Brain microvascular endothelial cell (primary cell): ENCODE measurements around the gene MTTP.

Source experiments
- DNase-seq: peaks from one replicate; pipeline ENCODE4 v3.0.0-alpha.2; 2020
- H3K27ac ChIP-seq: fragments of 250-450 bp; sonication (Bioruptor Pico); 2 replicates; pipeline ENCODE4 v1.5.1; 2020; ENCODE audit warnings: mild to moderate bottlenecking, moderate library complexity
- H3K27me3 ChIP-seq: fragments of 250-450 bp; sonication (Bioruptor Pico); replicated peaks from 2 replicates; pipeline ENCODE4 v1.5.1; 2020; ENCODE audit warnings: mild to moderate bottlenecking
- H3K36me3 ChIP-seq: fragments of 250-450 bp; sonication (Bioruptor Pico); replicated peaks from 2 replicates; pipeline ENCODE4 v1.5.1; 2020; ENCODE audit warnings: mild to moderate bottlenecking
- H3K4me3 ChIP-seq: 2 replicates; pipeline ENCODE4 v1.5.1; 2011; ENCODE audit warnings: low read depth, mild to moderate bottlenecking, control low read depth, low read length, moderate library complexity
- in situ Hi-C: cut with HindIII; loops from 2 replicates; pipeline ENCODE4 v1.10.0; 2017; ENCODE audit warnings: low sequenced_read_pairs, low pct_ligation_motif_present
- TF ChIP-seq, protein P1 (sequence below): IDR thresholded peaks from 2 replicates; pipeline ENCODE4 v1.5.1; 2011; ENCODE audit warnings: low read depth, mild to moderate bottlenecking, moderate library complexity, low read length, control low read depth, inconsistent platforms; ENCODE audit errors: missing control alignments

Gene MTTP

GRCh38 chr4:99586797-99587196 is 12.2 kb downstream of the MTTP start:
- DNase-seq: no peak
- in situ Hi-C loops: no loop called here
- Histone ChIP-seq H3K36me3 (no peaks in the 10 kb centered on the region), H3K27me3 (no peaks in the 10 kb centered on the region), H3K27ac (no peak overlapping the region), H3K4me3 (no peak overlapping the region)
- TF ChIP-seq, protein P1, sequence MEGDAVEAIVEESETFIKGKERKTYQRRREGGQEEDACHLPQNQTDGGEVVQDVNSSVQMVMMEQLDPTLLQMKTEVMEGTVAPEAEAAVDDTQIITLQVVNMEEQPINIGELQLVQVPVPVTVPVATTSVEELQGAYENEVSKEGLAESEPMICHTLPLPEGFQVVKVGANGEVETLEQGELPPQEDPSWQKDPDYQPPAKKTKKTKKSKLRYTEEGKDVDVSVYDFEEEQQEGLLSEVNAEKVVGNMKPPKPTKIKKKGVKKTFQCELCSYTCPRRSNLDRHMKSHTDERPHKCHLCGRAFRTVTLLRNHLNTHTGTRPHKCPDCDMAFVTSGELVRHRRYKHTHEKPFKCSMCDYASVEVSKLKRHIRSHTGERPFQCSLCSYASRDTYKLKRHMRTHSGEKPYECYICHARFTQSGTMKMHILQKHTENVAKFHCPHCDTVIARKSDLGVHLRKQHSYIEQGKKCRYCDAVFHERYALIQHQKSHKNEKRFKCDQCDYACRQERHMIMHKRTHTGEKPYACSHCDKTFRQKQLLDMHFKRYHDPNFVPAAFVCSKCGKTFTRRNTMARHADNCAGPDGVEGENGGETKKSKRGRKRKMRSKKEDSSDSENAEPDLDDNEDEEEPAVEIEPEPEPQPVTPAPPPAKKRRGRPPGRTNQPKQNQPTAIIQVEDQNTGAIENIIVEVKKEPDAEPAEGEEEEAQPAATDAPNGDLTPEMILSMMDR: no peak

DNA sequence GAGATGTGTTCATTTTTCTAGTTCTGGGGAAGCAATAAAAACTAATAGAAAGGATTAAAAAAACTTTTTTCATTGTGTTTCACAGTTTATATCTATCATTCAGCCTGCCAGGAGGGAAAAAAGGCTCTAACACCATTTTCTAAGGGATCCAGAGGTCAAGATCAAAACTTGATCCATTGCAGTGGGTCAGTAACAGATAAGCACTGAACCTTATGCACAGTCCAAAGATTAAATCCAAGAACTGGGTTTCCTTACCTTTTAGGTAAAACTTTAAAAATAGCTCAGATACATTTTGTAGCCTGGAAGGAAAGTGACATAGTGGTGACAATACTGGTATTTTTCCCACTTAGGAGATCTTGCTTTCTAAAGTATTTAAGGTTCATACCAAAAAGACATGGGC is 12.7 kb downstream of the MTTP start:
- in situ Hi-C loops: no loop called here
- TF ChIP-seq, protein P1: no peak
- Histone ChIP-seq H3K27me3 (no peaks in the 10 kb centered on the region), H3K36me3 (no peaks in the 10 kb centered on the region), H3K27ac (no peak overlapping the region), H3K4me3 (no peak overlapping the region)
- DNase-seq: no peak

DNA sequence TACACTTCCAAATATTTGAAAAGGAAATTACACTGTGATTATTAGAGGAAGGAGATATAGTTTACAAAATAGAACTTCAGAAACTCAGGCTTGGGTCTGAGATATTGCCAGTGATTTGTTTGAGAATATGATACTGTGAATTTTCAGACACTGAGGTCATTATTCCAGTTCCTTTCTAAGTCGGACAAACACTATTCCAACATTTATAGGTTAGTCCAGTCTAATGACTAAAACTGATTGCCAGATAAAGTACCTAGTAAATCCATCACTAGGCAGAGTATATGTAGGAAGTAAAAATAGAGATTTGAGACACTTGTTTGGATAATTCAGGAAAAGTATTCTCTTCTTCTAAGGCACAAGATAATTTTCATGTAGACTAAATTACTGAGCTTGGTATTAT is 13.2 kb downstream of the MTTP start:
- Histone ChIP-seq H3K4me3 (no peak overlapping the region), H3K36me3 (no peaks in the 10 kb centered on the region), H3K27me3 (no peaks in the 10 kb centered on the region), H3K27ac (no peak overlapping the region)
- no peak for DNase-seq
- in situ Hi-C loops: no loop called here
- TF ChIP-seq, protein P1: no peak

DNA sequence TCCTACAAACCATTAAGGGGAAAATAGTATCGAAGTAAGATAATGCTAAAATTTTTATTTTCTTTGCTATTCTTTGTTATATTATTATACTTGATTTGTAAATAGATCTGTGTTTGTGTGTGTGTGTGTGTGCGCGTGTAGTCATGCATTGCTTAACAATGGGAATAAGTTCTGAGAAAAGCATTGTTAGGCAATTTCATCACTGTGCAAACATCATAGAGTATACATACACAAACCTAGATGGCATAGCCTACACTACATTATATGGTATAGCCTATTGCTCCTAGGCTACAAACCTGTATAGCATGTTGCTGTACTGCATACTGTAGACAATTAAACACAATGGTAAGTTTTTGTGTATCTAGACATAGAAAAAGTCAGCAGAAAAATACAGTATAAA is 17.1 kb downstream of the MTTP start:
- TF ChIP-seq, protein P1: no peak
- in situ Hi-C loops: no loop called here

GRCh38 chr4:99593781-99594641 is 19.4 kb downstream of the MTTP start:
- TF ChIP-seq, protein P1: no peak
- H3K36me3 ChIP-seq: no peaks in the 10 kb centered on the region
- no peak overlapping the region for H3K27ac ChIP-seq
- no peaks in the 10 kb centered on the region for H3K27me3 ChIP-seq
- in situ Hi-C loops: no loop called here
- no peak overlapping the region for H3K4me3 ChIP-seq
- no peak for DNase-seq

More for the DNA sequence above, 17.1 kb downstream of the MTTP start:
- Histone ChIP-seq H3K27me3 (no peaks in the 10 kb centered on the region), H3K36me3 (no peaks in the 10 kb centered on the region), H3K27ac (no peak overlapping the region), H3K4me3 (no peak overlapping the region)
- DNase-seq: no peak
